Measurements from ENCODE around the gene CPPED1.

The CPPED1 gene

DNA sequence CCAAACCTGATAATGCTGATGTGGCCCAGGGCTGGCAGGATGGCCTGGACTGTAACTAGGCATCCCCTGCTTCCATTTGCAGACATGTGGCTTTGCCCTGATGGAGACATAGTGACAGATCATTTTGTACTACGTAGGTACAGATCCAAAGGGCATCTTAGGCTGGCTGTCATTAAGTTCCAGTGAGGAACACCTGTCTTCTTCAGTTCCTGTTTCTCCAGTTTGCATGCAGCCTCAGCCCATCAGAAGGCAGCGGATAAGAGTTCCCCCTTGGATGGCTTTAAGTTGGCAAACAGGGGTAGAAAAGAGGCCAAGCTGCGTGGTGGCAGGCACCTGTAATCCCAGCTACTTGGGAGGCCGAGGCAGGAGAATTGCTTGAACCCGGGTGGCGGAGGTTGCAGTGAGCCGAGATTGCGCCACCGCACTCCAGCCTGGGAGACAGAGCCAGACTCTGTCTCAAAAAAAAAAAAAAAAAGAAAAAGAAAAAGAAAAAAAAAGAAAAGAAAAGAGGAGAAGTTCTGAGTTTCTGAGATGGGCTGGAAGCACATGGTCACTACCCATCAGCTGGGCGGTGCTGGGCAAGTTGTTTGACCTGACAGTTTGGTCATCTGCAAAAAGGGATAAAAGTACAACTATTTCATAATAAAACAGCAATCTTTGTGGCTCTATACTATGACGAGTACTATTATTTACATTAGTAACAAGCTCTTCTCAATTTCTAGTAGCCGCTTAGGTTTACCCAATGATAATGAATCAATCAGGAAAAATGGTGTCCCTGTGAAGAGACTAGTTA is 42.7 kb downstream of the CPPED1 start:
- TF ChIP-seq, protein P1, sequence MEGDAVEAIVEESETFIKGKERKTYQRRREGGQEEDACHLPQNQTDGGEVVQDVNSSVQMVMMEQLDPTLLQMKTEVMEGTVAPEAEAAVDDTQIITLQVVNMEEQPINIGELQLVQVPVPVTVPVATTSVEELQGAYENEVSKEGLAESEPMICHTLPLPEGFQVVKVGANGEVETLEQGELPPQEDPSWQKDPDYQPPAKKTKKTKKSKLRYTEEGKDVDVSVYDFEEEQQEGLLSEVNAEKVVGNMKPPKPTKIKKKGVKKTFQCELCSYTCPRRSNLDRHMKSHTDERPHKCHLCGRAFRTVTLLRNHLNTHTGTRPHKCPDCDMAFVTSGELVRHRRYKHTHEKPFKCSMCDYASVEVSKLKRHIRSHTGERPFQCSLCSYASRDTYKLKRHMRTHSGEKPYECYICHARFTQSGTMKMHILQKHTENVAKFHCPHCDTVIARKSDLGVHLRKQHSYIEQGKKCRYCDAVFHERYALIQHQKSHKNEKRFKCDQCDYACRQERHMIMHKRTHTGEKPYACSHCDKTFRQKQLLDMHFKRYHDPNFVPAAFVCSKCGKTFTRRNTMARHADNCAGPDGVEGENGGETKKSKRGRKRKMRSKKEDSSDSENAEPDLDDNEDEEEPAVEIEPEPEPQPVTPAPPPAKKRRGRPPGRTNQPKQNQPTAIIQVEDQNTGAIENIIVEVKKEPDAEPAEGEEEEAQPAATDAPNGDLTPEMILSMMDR (conservative IDR thresholded peaks at IDR 0.05; ENCODE audit: low read depth) = no peak
- ChIA-PET POLR2A (ENCODE audit: low non-redundant PET) (no interaction called here), CTCF (interaction anchor here (0.6 kb wide), 1 partner anchor 306 kb away, joined by 5 read pairs; no protein-coding TSS in a partner anchor)
- H3K27ac ChIP-seq = no peak overlapping the region
- no peak for DNase-seq (ENCODE audit: low spot score)

DNA sequence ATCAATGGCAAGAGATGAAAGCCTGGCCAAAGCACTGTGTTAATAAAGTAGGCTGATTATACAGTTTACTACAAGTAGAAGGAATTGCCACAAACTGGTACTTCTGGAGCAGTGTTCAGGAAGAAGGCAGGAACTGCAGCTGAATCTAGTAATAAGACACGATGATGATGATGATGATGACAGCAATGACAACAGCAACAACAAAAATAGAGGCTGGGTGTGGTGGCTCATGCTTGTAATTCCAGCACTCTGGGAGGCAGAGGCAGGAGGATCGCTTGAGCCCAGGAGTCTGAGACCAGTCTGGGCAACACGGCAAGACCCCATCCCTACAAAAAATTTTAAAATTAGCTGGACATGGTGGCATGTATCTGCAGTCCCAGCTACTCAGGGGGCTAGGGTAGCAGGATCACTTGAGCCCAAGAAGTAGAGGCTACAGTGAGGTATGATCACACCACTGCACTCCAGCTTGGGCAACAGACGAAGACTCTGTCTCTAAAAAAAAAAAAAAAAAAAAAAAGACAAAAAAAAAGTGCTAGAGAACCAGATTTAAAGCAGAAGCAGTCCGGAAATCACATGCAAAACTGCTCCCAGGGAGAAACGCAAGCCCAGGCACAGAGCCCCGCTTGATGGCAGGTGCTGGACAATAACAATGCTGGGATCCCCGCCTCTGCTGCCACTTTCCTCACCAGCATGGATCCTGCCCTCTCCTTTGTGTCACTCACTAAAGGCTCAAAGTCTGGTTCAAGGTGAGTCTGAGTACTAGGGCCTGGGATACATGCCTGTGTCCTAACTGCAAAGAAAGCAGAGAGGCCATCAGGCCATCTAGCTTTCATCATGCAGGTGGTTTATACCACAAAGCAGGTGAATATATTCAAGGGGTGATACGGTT is 44.8 kb downstream of the CPPED1 start:
- H3K27ac ChIP-seq = no peak overlapping the region
- ChIA-PET CTCF (interaction anchor here (0.6 to 0.7 kb wide), 2 partner anchors 478 to 649 kb away, joined by 3 read pairs; no protein-coding TSS in a partner anchor), POLR2A (ENCODE audit: low non-redundant PET) (no interaction called here)
- no peak for DNase-seq (ENCODE audit: low spot score)
- TF ChIP-seq, protein P1 (conservative IDR thresholded peaks at IDR 0.05; ENCODE audit: low read depth) = no peak

DNA sequence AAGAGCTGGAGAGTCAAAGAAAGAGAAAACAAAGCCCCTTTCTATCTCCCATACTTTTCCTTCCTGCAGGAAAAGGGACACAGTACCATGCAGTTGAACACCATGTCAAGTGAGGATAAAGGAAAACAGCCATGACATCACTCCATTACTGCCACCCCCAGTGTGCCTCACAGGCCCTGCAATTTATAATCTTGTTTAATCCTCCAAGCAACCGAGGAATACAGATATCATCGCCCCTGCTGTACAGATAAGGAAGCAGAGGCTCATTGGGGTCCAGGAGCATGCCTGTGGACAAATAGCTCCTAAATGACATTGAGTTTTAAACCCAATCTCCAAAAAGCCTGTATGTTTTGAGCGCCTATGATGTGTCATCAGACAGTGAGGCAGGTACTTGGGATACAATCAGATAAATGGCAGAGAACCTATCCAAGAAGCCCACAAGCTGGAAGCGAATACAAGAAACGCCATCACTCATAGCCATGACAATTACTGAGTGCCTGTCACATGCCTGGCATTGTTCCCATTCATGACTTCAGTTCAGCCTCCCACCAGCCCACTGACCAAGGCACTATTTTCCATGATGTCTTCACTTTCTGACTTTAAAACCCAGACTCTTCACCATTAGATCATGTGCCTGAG is 45.5 kb downstream of the CPPED1 start:
- H3K27ac ChIP-seq = no peak overlapping the region
- ChIA-PET POLR2A (ENCODE audit: low non-redundant PET) (no interaction called here), CTCF (interaction anchor here (0.7 kb wide), 1 partner anchor 650 kb away, joined by 3 read pairs; no protein-coding TSS in a partner anchor)
- no peak for DNase-seq (ENCODE audit: low spot score)
- TF ChIP-seq, protein P1 (conservative IDR thresholded peaks at IDR 0.05; ENCODE audit: low read depth) = no peak

DNA sequence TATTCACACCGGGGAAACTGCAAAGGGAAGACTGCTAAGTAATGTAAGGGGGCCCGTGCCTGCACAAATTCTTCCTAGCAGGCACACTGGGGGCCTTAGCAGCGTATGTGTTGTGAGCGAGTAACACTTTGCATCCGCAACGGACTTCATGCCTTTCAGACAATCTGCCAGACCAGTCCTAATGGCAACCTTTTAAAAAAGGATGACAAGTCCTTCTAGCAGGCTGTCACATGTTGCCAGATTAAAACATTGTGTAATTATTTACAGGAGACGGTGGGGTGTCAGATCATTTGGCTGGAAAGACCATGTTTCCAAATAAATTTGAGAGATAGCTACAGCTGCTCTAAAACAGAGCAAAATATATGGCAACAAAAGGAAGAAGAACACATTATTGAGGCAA is 46.1 kb downstream of the CPPED1 start:
- ChIA-PET CTCF (no interaction called here), POLR2A (ENCODE audit: low non-redundant PET) (no interaction called here)
- no peak overlapping the region for H3K27ac ChIP-seq
- DNase-seq (ENCODE audit: low spot score) = no peak
- TF ChIP-seq, protein P1 (conservative IDR thresholded peaks at IDR 0.05; ENCODE audit: low read depth) = no peak

DNA sequence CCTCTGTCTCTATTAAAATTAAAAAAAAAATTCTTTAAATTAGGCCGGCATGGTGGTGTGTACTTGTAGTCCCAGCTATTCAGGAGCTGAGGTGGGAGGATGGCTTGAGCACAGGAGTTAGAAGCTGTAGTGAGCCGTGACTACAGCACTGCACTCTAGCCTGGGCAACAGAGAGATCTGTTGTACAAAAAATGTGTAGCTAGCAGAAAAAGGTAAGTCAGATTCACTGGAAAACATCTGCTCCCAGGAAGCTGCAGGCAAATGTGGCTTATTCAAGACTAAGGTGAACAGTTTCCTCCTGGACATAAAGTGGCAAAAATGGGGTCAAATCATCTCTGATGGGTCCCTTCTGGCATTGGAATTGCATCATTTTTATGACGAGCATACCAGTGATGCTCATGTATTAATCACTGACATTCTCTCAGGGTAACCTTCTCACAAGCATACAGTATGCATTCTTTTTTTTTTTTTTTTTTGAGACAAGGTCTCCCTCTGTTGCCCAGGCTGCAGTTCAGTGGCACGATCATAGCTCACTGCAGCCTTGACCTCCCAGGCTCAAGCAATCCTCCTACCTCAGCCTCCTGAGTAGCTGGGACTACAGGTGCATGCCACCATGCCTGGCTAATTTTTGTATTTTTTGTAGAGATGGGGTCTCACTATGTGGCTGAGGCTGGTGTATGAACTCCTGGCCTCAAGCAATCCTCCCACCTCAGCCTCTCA is 48.7 kb downstream of the CPPED1 start:
- TF ChIP-seq, protein P1 (conservative IDR thresholded peaks at IDR 0.05; ENCODE audit: low read depth) = no peak
- ChIA-PET POLR2A (ENCODE audit: low non-redundant PET) (no interaction called here), CTCF (no interaction called here)
- H3K27ac ChIP-seq = no peak overlapping the region
- DNase-seq (ENCODE audit: low spot score) = no peak
